ENCODE results near the gene GMIP. TPM values are rescaled to one million over a fixed set of nuclear protein-coding genes. Genes with fewer than 3 reads are reported as not detected.

The GMIP gene
- total RNA-seq, 4 donors from 2014 or later, result 10.1 to 14.4 (median 13.4) TPM

DNA sequence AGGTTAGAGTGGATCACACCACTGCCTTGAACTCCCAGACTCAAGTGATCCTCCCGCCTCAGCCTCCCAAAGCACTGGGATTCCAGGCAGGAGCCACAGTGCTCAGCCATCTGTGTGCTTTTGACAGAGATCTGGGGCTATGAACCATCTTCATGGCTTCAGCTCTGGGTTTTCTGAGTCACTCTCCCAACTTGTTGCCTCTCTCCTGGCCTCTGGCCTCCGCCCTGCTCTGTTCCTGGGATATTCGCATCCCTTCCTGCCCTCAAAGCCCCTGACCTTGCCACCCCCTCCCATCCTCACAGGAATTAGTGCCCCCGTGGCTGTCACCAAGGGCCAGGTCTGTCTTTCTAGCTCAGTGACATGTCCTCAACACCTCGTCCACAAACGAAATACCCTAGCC lies 5.7 kb upstream of the GMIP start:
- H3K27me3 ChIP-seq, result no peaks in the 10 kb centered on the region
- H3K36me3 ChIP-seq, result peaks cover 89% of the 10 kb centered on the region
- no peaks in the 10 kb centered on the region for H3K9me3 ChIP-seq
- no peak overlapping the region for H3K27ac ChIP-seq
- H3K4me1 ChIP-seq, result peaks cover under 1% of the 10 kb centered on the region
- TF ChIP-seq, protein P1, sequence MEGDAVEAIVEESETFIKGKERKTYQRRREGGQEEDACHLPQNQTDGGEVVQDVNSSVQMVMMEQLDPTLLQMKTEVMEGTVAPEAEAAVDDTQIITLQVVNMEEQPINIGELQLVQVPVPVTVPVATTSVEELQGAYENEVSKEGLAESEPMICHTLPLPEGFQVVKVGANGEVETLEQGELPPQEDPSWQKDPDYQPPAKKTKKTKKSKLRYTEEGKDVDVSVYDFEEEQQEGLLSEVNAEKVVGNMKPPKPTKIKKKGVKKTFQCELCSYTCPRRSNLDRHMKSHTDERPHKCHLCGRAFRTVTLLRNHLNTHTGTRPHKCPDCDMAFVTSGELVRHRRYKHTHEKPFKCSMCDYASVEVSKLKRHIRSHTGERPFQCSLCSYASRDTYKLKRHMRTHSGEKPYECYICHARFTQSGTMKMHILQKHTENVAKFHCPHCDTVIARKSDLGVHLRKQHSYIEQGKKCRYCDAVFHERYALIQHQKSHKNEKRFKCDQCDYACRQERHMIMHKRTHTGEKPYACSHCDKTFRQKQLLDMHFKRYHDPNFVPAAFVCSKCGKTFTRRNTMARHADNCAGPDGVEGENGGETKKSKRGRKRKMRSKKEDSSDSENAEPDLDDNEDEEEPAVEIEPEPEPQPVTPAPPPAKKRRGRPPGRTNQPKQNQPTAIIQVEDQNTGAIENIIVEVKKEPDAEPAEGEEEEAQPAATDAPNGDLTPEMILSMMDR (IDR thresholded peaks at IDR 0.05), result no peak
- WGBS, result 92% methylated on average over 6 of the region's 6 CpGs
- no peak for DNase-seq (ENCODE audit: low spot score in 2 of 2)
- H3K4me3 ChIP-seq, result no peak overlapping the region

DNA sequence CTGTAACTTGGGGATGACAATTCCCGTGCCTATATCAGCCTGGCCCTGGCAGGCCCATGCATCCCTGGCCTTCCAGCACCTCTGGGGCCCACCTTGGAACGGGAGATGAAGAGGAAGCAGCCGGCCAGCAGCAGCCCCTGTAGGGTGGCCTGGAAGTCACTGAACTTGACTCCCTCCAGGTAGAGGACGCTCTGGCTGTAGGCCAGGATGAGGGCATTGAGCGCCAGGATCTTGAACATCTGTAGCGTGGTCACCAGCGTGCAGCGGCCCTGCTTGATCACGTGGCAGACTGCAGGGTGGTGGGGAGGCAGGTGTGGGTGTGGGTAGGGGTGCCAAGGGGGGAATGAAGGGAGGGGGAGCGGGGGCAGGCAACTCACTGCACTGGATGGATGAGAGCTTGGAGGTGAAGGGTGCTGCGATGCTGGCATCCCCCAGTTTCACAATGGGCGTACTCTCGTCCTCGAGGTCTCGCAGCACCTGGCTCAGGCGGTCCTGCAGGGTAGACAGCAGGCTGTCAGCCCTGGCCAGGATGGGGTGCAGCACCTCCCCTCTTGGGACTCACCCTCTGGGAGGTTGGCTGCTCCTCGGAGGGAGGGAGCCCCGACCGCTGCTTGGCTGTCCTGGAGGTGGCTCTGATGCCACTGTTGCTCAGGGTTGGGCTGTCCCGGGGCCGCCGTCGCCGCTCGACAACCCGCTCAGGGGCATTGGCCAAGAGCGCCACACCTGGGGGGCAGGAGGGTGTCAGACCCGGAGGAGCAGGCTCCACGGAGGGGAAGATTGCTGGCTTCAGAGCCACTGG lies 3.8 kb upstream of the GMIP start:
- no peak overlapping the region for H3K27ac ChIP-seq
- peaks cover 70% of the 10 kb centered on the region for H3K36me3 ChIP-seq
- no peak overlapping the region for H3K4me3 ChIP-seq
- no peaks in the 10 kb centered on the region for H3K27me3 ChIP-seq
- H3K9me3 ChIP-seq, result no peaks in the 10 kb centered on the region
- H3K4me1 ChIP-seq, result peaks cover 14% of the 10 kb centered on the region
- TF ChIP-seq, protein P1 (IDR thresholded peaks at IDR 0.05), result no peak
- TF ChIP-seq EP300 (IDR thresholded peaks at IDR 0.05) (no peak), POLR2AphosphoS5 (IDR thresholded peaks at IDR 0.05) (no peak), POLR2A (IDR thresholded peaks at IDR 0.05) (no peak)
- WGBS, result 89% methylated on average over 15 of the region's 29 CpGs
- DNase-seq (ENCODE audit: low spot score in 2 of 2), result peak in 1 of 2 donors; percentile 59

DNA sequence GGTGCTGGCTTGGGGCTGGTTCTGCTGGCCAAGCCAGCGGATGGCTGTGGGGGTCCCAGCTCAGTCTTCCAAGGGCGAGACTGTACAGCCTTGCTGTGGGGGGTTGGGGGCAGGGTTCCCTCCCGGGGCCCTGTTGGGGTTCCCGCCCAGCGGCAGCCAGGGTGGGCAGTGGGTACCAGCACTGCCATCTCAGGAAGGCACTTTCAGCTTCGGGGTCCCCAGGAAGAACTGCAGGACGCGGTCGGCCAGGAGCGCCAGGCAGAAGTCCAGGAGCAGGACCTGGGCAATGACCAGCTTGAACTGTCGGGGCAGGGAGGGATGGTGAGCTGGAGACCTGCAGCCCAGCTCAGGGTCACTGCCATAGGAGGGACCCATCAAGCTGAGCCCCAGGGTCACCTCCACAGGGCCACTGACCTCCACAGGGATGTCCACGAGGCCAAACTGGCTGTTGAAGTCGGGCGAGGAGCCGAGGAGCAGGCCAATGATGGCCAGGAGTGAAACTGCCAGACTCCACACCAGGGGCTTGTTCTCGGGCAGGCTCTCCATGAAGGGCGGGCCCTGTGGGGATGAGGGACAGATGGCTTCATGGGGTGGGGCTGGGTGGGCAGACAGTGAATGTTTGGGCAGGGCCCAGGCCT lies 1.9 kb upstream of the GMIP start:
- Histone ChIP-seq H3K27ac (no peak overlapping the region), H3K4me1 (peaks cover 18% of the 10 kb centered on the region), H3K9me3 (no peaks in the 10 kb centered on the region), H3K36me3 (peaks cover 51% of the 10 kb centered on the region), H3K27me3 (no peaks in the 10 kb centered on the region), H3K4me3 (no peak overlapping the region)
- WGBS, result 98% methylated on average over 8 of the region's 17 CpGs
- peak in 1 of 2 donors; percentile 61 for DNase-seq (ENCODE audit: low spot score in 2 of 2)
- TF ChIP-seq EP300 (IDR thresholded peaks at IDR 0.05) (no peak), POLR2A (IDR thresholded peaks at IDR 0.05) (no peak), POLR2AphosphoS5 (IDR thresholded peaks at IDR 0.05) (no peak)
- TF ChIP-seq, protein P1 (IDR thresholded peaks at IDR 0.05), result no peak

DNA sequence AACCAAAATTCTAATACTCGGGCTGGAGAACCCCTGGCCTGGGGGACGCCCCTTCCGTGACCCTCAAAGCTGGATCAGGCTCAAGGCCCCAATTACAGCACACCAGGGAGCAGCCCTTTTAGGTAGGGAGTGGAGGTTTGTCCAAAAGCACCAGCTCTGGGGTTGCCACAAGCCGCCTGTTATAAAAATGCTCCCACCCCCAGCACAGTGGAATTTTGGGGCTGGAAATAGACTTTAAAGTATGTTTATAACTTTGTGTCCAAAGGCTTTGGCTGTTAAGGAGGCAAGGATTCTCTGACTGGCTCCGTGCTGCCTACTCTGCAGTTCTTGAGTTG lies 564 bp upstream of the GMIP start:
- peak overlapping the region; percentile 68 for H3K4me3 ChIP-seq
- H3K4me1 ChIP-seq, result peaks cover 18% of the 10 kb centered on the region
- no peak overlapping the region for H3K27ac ChIP-seq
- H3K9me3 ChIP-seq, result no peaks in the 10 kb centered on the region
- H3K36me3 ChIP-seq, result peaks cover 42% of the 10 kb centered on the region
- WGBS, result 47% methylated on average over 2 of the region's 5 CpGs
- no peaks in the 10 kb centered on the region for H3K27me3 ChIP-seq
- DNase-seq (ENCODE audit: low spot score in 2 of 2), result no peak
- TF ChIP-seq POLR2A (IDR thresholded peaks at IDR 0.05), result no peak
- no peak for TF ChIP-seq POLR2AphosphoS5 (IDR thresholded peaks at IDR 0.05)
- TF ChIP-seq, protein P1 (IDR thresholded peaks at IDR 0.05), result no peak
- TF ChIP-seq EP300 (IDR thresholded peaks at IDR 0.05), result no peak

DNA sequence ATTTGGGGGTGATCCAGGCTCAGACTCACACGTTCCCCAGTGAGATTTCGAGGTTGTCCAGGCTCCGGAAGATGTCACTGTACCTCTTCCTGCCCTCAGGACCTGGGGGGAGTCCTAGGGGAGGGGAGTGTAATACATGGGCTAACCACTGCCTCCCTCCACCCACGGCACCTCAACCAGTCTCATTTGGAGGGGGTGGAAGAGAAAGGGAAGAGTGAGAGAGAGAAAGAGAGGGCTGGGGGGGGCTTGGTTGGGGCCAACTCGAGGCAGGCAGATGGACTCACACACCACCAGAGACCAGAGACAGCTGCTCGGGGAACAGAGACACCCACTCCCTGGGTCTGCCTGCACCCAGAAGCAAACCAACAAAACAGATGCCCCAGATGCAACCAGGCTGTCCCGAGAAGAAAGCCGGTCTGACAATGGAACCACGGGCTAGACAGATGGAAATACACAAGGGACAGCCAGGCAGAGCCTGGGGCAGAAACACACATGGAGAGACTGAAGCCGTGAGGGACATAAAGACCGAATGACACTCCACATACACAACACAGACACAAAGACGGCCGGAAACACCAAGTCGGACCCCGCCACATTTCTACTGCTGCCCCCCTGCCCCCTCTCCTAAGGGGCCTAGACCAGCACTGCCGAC lies 825 bp downstream of the GMIP start:
- WGBS, result 20% methylated on average over 16 of the region's 16 CpGs
- TF ChIP-seq, protein P1 (IDR thresholded peaks at IDR 0.05), result no peak
- no peak for TF ChIP-seq POLR2AphosphoS5 (IDR thresholded peaks at IDR 0.05)
- no peak for TF ChIP-seq POLR2A (IDR thresholded peaks at IDR 0.05)
- no peak for TF ChIP-seq EP300 (IDR thresholded peaks at IDR 0.05)
- peak overlapping the region; percentile 68 for H3K4me3 ChIP-seq
- H3K36me3 ChIP-seq, result peaks cover 45% of the 10 kb centered on the region
- no peaks in the 10 kb centered on the region for H3K27me3 ChIP-seq
- peak in 1 of 2 donors; percentile 74 for DNase-seq (ENCODE audit: low spot score in 2 of 2)
- H3K27ac ChIP-seq, result no peak overlapping the region
- no peaks in the 10 kb centered on the region for H3K9me3 ChIP-seq
- peaks cover 18% of the 10 kb centered on the region for H3K4me1 ChIP-seq
